Endothelial cell (in vitro differentiated cells): ENCODE results near the gene MED6. TPM values are rescaled to one million over a fixed set of nuclear protein-coding genes. Genes with fewer than 3 reads are reported as not detected.
A peak's percentile ranks its signal among the peaks of the same experiment; 100 is the strongest.

Experiments
- DNase-seq: peaks from one replicate; pipeline ENCODE4 v3.0.0; 2021; ENCODE audit warnings: low spot score
- H3K27ac Mint-ChIP-seq: one replicate; pipeline ENCODE4 v1.8.0; 2021; ENCODE audit warnings: mixed read lengths, inconsistent platforms; ENCODE audit not compliant: unreplicated experiment
- H3K27me3 Mint-ChIP-seq: one replicate; pipeline ENCODE4 v1.8.0; 2021; ENCODE audit warnings: mild to moderate bottlenecking, moderate library complexity, mixed read lengths, inconsistent platforms; ENCODE audit not compliant: unreplicated experiment
- H3K36me3 Mint-ChIP-seq: one replicate; pipeline ENCODE4 v1.8.0; 2021; ENCODE audit warnings: mild to moderate bottlenecking, low read depth, mixed read lengths, inconsistent platforms; ENCODE audit not compliant: unreplicated experiment
- H3K4me1 Mint-ChIP-seq: one replicate; pipeline ENCODE4 v1.8.0; 2021; ENCODE audit warnings: mild to moderate bottlenecking, mixed read lengths, inconsistent platforms; ENCODE audit not compliant: unreplicated experiment
- H3K4me3 Mint-ChIP-seq: one replicate; pipeline ENCODE4 v1.8.0; 2021; ENCODE audit warnings: mild to moderate bottlenecking, mixed read lengths, inconsistent platforms; ENCODE audit not compliant: unreplicated experiment
- H3K9me3 Mint-ChIP-seq: one replicate; pipeline ENCODE4 v1.8.0; 2021; ENCODE audit warnings: mixed read lengths, inconsistent platforms; ENCODE audit not compliant: unreplicated experiment
- total RNA-seq: library from RNA; stranded (reverse); fragmentation: NEBNext Ultra II Directional; extraction: Animal tissue kit (Norgen Biotek cat#: 25700); gene quantifications from one replicate; pipeline ENCODE4 v1.2.1, GENCODE V29; 2021; ENCODE audit not compliant: unreplicated experiment
- TF ChIP-seq, protein P1 (sequence below): fragments of 200-600 bp; sonication (generic); IDR thresholded peaks from one replicate; pipeline ENCODE4 v1.5.0; 2021; ENCODE audit warnings: antibody characterized with exemption; ENCODE audit not compliant: unreplicated experiment

Gene MED6
- total RNA-seq, 1 donor from 2014 or later: 48.4 TPM

DNA sequence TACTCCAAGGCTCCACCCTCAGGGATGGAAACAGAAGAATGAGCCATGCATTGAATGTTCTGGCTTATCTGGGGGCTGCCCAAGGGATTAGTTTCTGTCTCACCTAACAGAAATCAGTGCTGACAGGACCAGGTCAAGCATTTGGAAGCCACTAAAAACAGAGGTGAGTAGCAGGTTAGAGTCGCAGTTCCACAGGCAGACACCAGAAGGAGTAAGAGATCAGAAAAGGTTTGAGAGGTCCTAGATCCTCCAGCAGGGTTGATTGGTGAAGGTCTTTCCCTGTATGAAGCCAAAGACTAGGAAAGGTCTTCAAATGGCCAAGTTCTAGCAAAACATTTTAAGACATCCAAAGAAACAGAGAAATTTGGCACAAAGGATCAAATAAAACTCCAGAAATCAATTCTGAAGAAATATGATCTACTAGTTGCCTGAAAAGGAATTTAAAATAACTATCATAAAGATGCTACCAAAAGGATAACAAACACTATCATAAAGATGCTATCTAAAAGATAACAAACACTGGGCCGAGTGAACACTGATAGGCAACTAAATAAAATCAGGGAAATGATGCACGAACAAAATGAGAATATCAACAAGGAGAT lies 21.8 kb upstream of the MED6 start:
- no peak overlapping the region for H3K27ac Mint-ChIP-seq
- H3K27me3 Mint-ChIP-seq: peaks cover 1% of the 10 kb centered on the region
- H3K4me3 Mint-ChIP-seq: no peak overlapping the region
- TF ChIP-seq, protein P1, sequence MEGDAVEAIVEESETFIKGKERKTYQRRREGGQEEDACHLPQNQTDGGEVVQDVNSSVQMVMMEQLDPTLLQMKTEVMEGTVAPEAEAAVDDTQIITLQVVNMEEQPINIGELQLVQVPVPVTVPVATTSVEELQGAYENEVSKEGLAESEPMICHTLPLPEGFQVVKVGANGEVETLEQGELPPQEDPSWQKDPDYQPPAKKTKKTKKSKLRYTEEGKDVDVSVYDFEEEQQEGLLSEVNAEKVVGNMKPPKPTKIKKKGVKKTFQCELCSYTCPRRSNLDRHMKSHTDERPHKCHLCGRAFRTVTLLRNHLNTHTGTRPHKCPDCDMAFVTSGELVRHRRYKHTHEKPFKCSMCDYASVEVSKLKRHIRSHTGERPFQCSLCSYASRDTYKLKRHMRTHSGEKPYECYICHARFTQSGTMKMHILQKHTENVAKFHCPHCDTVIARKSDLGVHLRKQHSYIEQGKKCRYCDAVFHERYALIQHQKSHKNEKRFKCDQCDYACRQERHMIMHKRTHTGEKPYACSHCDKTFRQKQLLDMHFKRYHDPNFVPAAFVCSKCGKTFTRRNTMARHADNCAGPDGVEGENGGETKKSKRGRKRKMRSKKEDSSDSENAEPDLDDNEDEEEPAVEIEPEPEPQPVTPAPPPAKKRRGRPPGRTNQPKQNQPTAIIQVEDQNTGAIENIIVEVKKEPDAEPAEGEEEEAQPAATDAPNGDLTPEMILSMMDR: peak; percentile 69
- peak; percentile 68 for DNase-seq
- H3K9me3 Mint-ChIP-seq: peaks cover 5% of the 10 kb centered on the region
- no peaks in the 10 kb centered on the region for H3K4me1 Mint-ChIP-seq
- peaks cover 13% of the 10 kb centered on the region for H3K36me3 Mint-ChIP-seq

DNA sequence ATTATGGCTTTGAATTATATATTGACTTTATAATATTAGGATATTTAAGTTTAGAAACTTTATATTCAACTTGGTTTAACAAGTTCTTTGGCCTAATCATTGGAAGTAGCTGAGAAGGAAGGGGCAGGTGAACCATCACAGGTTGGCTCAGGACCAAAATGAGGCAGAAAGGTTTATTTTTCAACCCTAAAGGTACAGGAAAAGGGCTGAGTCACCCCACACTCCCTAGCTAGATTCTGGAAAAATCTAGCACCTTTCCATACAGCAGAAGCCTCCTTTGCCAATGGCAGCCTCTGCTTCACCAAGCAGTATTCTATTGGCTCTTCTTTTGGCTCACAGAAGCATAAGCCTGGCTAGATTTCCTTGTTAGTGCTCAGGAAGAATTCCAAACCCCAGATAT lies 19.3 kb upstream of the MED6 start:
- Mint-ChIP-seq H3K4me3 (no peak overlapping the region), H3K36me3 (peaks cover 4% of the 10 kb centered on the region), H3K27ac (no peak overlapping the region), H3K27me3 (peaks cover 1% of the 10 kb centered on the region), H3K4me1 (no peaks in the 10 kb centered on the region), H3K9me3 (no peaks in the 10 kb centered on the region)
- TF ChIP-seq, protein P1: no peak
- DNase-seq: no peak

DNA sequence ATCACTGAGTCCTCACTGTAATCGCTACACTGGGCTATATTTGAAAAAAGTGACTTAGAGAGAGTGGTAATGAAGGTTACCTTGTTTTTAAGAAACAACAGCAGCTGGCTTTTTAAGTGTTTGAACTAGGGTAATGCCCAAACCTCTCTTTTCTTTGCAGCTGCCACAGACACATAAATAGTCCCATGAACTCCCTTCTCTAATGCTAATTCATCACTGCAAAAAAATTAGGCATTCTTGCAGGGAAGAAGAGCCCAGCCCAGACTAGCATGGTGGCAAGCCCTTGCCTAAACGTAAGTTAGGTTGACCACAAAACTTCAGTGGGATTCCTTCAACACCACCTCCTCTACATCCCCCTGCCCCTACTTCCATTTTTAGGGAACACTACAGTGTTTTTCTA lies 17.9 kb upstream of the MED6 start:
- TF ChIP-seq, protein P1: no peak
- Mint-ChIP-seq H3K4me3 (no peak overlapping the region), H3K27ac (no peak overlapping the region), H3K36me3 (no peaks in the 10 kb centered on the region), H3K4me1 (no peaks in the 10 kb centered on the region), H3K27me3 (peaks cover 1% of the 10 kb centered on the region), H3K9me3 (no peaks in the 10 kb centered on the region)
- no peak for DNase-seq

DNA sequence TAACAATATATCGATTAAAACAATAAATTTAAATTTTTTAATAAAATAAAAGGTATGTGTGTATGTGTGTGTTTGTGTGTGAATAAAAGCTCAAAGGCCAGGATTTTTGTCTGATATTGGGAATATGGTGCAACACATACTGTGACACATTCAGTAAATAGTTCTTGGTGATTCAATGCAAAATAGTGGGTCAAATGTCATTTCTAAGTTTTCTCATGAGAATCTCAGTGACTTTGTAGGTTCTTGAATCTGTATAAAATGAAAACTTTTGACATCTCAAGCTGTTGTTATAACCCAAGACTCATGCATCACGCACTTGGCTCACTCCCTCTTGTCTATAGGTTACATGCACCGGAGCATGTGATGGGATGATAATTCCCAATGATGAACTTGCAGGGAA lies 16.2 kb upstream of the MED6 start:
- no peaks in the 10 kb centered on the region for H3K9me3 Mint-ChIP-seq
- H3K27ac Mint-ChIP-seq: no peak overlapping the region
- TF ChIP-seq, protein P1: no peak
- H3K27me3 Mint-ChIP-seq: peaks cover 1% of the 10 kb centered on the region
- H3K4me1 Mint-ChIP-seq: no peaks in the 10 kb centered on the region
- H3K4me3 Mint-ChIP-seq: no peak overlapping the region
- DNase-seq: no peak
- H3K36me3 Mint-ChIP-seq: no peaks in the 10 kb centered on the region

DNA sequence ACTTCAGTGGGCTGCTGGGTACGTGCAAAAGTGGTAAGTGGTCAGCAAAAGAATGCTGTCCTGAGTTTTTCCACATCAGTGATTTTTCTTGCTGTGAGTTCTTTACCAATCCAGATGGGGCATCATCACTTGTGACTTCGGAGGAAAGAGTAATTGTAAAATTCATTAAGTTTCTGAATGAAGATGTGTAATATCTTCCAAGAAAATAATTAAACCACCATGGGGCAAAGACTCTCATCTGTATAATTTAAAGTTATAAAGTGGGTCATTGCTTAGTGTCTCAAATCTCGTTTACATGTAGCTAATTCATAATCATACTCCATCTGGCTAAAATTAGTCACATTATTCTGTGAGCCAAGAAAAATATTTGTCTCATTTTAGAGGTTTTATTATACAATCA lies 10.8 kb upstream of the MED6 start:
- Mint-ChIP-seq H3K4me3 (no peak overlapping the region), H3K9me3 (no peaks in the 10 kb centered on the region), H3K27me3 (no peaks in the 10 kb centered on the region), H3K36me3 (no peaks in the 10 kb centered on the region), H3K27ac (no peak overlapping the region), H3K4me1 (no peaks in the 10 kb centered on the region)
- TF ChIP-seq, protein P1: no peak
- no peak for DNase-seq
